ENCODE data around the gene MYMX.

- no peak for TF ChIP-seq CTCF (IDR thresholded peaks at IDR 0.05)
- no peak for TF ChIP-seq POLR2A (IDR thresholded peaks at IDR 0.05)
- TF ChIP-seq POLR2AphosphoS5 (IDR thresholded peaks at IDR 0.05), result no peak
- no peak for TF ChIP-seq EP300 (IDR thresholded peaks at IDR 0.05; ENCODE audit: low read depth)
Observed at GRCh38 chr6:44180886-44181285, 35.8 kb upstream of the MYMX start.
